Measurements from ENCODE around the gene DCDC1. TPM values are rescaled to one million over a fixed set of nuclear protein-coding genes. Genes with fewer than 3 reads are reported as not detected.

Gene DCDC1
- total RNA-seq, 1 experiment from 2014 or later = 1.5 TPM

DNA sequence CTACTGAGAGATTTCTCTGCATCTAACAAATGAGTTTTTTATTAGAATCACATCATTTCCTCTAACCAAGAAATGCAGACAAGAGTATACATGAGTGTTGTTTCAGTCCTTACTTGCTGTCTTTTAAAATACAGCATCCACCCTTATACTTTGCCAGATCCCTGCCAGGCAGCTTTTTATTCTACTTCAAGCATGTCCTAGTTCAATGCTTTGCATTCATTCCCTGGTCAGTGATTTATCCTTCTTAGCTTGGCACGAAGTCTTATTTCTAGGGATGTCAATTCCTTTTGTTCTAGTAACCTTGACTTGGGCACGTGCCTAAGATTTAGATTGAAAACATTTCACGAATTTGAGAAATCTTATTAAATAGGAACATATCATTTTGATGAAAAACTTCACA lies 476.2 kb downstream of the DCDC1 start:
- DNase-seq (ENCODE audit: low read depth, low spot score) = no peak

More for the DNA sequence above, 476.2 kb downstream of the DCDC1 start:
- H3K27ac ChIP-seq (ENCODE audit: low read depth, low read length) = no peak overlapping the region
- no peak for ATAC-seq
- H3K79me2 ChIP-seq (ENCODE audit: insufficient read depth, low read length) = no peaks in the 10 kb centered on the region
- H2AFZ ChIP-seq (ENCODE audit: low read depth, low read length, poor library complexity, severe bottlenecking) = no peak overlapping the region
- no peak overlapping the region for H3K9ac ChIP-seq (ENCODE audit: low read length)
- BruUV-seq (replicated peaks) = no TSS peak
- RAD21 ChIA-PET (ENCODE audit: low non-redundant PET in 1 of 2, low total read pairs in 2 of 2, uncharacterized antibody in 2 of 2, unreplicated experiment in 2 of 2) = no interaction called here
- H3K9me2 ChIP-seq (ENCODE audit: insufficient read depth) = no peaks in the 10 kb centered on the region
- TF ChIP-seq CBX3 (IDR thresholded peaks at IDR 0.05; ENCODE audit: low read depth) = no peak
- no peak for TF ChIP-seq RAD21 (IDR thresholded peaks at IDR 0.05; ENCODE audit: low read depth)
- TF ChIP-seq ZBTB33 (IDR thresholded peaks at IDR 0.05; ENCODE audit: extremely low read depth, insufficient replicate concordance, low read length) = no peak
- TF ChIP-seq ATF3 (IDR thresholded peaks at IDR 0.05) = no peak
- TF ChIP-seq ZNF274 (IDR thresholded peaks at IDR 0.05; ENCODE audit: low read depth, low read length) = no peak
- TF ChIP-seq SP1 (IDR thresholded peaks at IDR 0.05; ENCODE audit: low read depth) = no peak
- TF ChIP-seq CEBPB (IDR thresholded peaks at IDR 0.05; ENCODE audit: low read depth) = no peak
- TF ChIP-seq, protein P1, sequence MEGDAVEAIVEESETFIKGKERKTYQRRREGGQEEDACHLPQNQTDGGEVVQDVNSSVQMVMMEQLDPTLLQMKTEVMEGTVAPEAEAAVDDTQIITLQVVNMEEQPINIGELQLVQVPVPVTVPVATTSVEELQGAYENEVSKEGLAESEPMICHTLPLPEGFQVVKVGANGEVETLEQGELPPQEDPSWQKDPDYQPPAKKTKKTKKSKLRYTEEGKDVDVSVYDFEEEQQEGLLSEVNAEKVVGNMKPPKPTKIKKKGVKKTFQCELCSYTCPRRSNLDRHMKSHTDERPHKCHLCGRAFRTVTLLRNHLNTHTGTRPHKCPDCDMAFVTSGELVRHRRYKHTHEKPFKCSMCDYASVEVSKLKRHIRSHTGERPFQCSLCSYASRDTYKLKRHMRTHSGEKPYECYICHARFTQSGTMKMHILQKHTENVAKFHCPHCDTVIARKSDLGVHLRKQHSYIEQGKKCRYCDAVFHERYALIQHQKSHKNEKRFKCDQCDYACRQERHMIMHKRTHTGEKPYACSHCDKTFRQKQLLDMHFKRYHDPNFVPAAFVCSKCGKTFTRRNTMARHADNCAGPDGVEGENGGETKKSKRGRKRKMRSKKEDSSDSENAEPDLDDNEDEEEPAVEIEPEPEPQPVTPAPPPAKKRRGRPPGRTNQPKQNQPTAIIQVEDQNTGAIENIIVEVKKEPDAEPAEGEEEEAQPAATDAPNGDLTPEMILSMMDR (IDR thresholded peaks at IDR 0.05 in 2 of 3, conservative IDR thresholded peaks at IDR 0.05 in 1 of 3; ENCODE audit: borderline replicate concordance in 1 of 3, insufficient read depth in 1 of 3, low read depth in 2 of 3, low read length in 2 of 3) = no peak
- H3K27me3 ChIP-seq (ENCODE audit: insufficient read depth, low read length) = peaks cover 12% of the 10 kb centered on the region; the same call in 1 of the 2 replicates
- no peak overlapping the region for H3K4me3 ChIP-seq (replicated peaks in 1 of 2; ENCODE audit: low read depth in 1 of 2, low read length in 2 of 2)
- CTCF ChIA-PET = no interaction called here
- H3K9me3 ChIP-seq (ENCODE audit: control insufficient read depth in 1 of 2, insufficient read depth in 1 of 2, low read depth in 1 of 2, low read length in 2 of 2) = no peaks in the 10 kb centered on the region
- no peaks in the 10 kb centered on the region for H4K20me1 ChIP-seq (ENCODE audit: insufficient read depth)
- POLR2A ChIA-PET = no interaction called here
- H3K36me3 ChIP-seq (ENCODE audit: control insufficient read depth in 1 of 2, insufficient read depth in 2 of 2, low read length in 2 of 2) = no peaks in the 10 kb centered on the region
- H3K4me2 ChIP-seq (ENCODE audit: low read length) = no peak overlapping the region
- intact Hi-C loops (cut with micrococcal nuclease) = no loop called here
- no peaks in the 10 kb centered on the region for H3K4me1 ChIP-seq (ENCODE audit: control insufficient read depth in 1 of 2, insufficient read depth in 2 of 2, low read length in 2 of 2)

All from HCT116 (cell line).